GM23338 (cell line): ENCODE results near the gene PROX1.

Source experiments
- CREB1 ChIP-seq: fragments of 250-450 bp; sonication (Bioruptor Pico); IDR thresholded peaks from 2 replicates; pipeline ENCODE4 v1.5.0; 2020; ENCODE audit warnings: low read depth, mild to moderate bottlenecking, moderate library complexity
- CTCF ChIP-seq, 2 experiments: fragments of 200-600 bp in 1 of 2; sonication (generic) in 1 of 2; conservative IDR thresholded peaks; 2 replicates each; pipeline versions ENCODE4 v1.5.1 to v1.6.1; 2016 to 2017; ENCODE audit warnings: antibody characterized with exemption in 2 of 2, low read depth in 2 of 2, mild to moderate bottlenecking in 2 of 2, moderate library complexity in 1 of 2
- TF ChIP-seq, protein P1 (sequence below): IDR thresholded peaks from one replicate; pipeline ENCODE4 v1.6.1; 2018; ENCODE audit warnings: antibody characterized with exemption; ENCODE audit not compliant: unreplicated experiment

DNA sequence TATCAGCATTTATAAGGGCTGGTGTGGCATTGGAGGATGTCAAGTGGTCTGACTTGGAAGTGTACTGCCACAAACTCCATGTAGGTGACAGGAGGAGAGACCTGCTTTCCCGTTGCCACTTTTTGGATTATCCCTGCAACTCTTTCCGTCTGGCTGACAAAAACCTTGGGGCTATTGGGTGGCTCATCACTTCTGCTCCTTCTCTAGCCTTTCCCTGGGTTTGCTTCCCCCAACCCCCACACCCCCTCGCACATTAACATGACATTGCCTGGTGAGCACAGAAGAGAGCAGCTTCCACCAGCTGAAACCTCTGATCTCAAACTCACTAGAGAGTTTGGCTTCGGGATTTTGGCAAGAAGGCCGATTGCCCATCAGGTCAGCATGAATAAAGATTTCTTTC is 39.2 kb downstream of the PROX1 start:
- TF ChIP-seq, protein P1, sequence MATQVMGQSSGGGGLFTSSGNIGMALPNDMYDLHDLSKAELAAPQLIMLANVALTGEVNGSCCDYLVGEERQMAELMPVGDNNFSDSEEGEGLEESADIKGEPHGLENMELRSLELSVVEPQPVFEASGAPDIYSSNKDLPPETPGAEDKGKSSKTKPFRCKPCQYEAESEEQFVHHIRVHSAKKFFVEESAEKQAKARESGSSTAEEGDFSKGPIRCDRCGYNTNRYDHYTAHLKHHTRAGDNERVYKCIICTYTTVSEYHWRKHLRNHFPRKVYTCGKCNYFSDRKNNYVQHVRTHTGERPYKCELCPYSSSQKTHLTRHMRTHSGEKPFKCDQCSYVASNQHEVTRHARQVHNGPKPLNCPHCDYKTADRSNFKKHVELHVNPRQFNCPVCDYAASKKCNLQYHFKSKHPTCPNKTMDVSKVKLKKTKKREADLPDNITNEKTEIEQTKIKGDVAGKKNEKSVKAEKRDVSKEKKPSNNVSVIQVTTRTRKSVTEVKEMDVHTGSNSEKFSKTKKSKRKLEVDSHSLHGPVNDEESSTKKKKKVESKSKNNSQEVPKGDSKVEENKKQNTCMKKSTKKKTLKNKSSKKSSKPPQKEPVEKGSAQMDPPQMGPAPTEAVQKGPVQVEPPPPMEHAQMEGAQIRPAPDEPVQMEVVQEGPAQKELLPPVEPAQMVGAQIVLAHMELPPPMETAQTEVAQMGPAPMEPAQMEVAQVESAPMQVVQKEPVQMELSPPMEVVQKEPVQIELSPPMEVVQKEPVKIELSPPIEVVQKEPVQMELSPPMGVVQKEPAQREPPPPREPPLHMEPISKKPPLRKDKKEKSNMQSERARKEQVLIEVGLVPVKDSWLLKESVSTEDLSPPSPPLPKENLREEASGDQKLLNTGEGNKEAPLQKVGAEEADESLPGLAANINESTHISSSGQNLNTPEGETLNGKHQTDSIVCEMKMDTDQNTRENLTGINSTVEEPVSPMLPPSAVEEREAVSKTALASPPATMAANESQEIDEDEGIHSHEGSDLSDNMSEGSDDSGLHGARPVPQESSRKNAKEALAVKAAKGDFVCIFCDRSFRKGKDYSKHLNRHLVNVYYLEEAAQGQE: no peak
- TF ChIP-seq CTCF (conservative IDR thresholded peaks at IDR 0.05; ENCODE audit: low read depth in 2 of 2) (no peak), CREB1 (CRISPR knock-in tag) (no peak; the same call in 1 of the 2 replicates)
